HFFc6 (cell line): ENCODE data around the gene HAP1. TPM values are rescaled to one million over a fixed set of nuclear protein-coding genes. Genes with fewer than 3 reads are reported as not detected.

Source experiments
- DNase-seq: peaks from one replicate; pipeline ENCODE4 v3.0.0-alpha.2; 2018
- H3K27ac Mint-ChIP-seq: 2 replicates; pipeline ENCODE4 v1.8.0; 2020; ENCODE audit warnings: mild to moderate bottlenecking, mixed read lengths
- H3K27me3 Mint-ChIP-seq: 2 replicates; pipeline ENCODE4 v1.8.0; 2021; ENCODE audit warnings: mild to moderate bottlenecking, moderate library complexity, mixed read lengths; ENCODE audit not compliant: insufficient read depth
- H3K36me3 Mint-ChIP-seq: 2 replicates; pipeline ENCODE4 v1.8.0; 2021; ENCODE audit warnings: low read depth, mixed read lengths
- H3K4me1 Mint-ChIP-seq: 2 replicates; pipeline ENCODE4 v1.8.0; 2020; ENCODE audit warnings: low read depth, mixed read lengths
- H3K4me3 Mint-ChIP-seq: 2 replicates; pipeline ENCODE4 v1.8.0; 2020; ENCODE audit warnings: mild to moderate bottlenecking, moderate library complexity, mixed read lengths
- H3K9me3 Mint-ChIP-seq: 2 replicates; pipeline ENCODE4 v1.8.0; 2020; ENCODE audit warnings: mild to moderate bottlenecking, mixed read lengths
- total RNA-seq, 6 experiments: library from RNA; stranded (reverse); fragmentation: NEBNext Ultra II Directional; extraction: Animal tissue kit (Norgen Biotek cat#: 25700); gene quantifications; 2 replicates in 1 of 6; 3 replicates in 5 of 6; pipeline ENCODE4 v1.2.3, GENCODE V29; 2021
- TF ChIP-seq, protein P1 (sequence below): fragments of 200-600 bp; sonication (generic); IDR thresholded peaks from 2 replicates; pipeline ENCODE4 v1.5.0; 2021; ENCODE audit warnings: antibody characterized with exemption, mild to moderate bottlenecking

HAP1 gene
- total RNA-seq, 6 experiments from 2014 or later: 0.09 to 0.12 TPM; not detected in 4

- no peaks in the 10 kb centered on the region for H3K4me1 Mint-ChIP-seq
- H3K36me3 Mint-ChIP-seq: no peaks in the 10 kb centered on the region
- H3K27ac Mint-ChIP-seq: no peak overlapping the region
- peaks cover 20% of the 10 kb centered on the region for H3K27me3 Mint-ChIP-seq
- TF ChIP-seq, protein P1, sequence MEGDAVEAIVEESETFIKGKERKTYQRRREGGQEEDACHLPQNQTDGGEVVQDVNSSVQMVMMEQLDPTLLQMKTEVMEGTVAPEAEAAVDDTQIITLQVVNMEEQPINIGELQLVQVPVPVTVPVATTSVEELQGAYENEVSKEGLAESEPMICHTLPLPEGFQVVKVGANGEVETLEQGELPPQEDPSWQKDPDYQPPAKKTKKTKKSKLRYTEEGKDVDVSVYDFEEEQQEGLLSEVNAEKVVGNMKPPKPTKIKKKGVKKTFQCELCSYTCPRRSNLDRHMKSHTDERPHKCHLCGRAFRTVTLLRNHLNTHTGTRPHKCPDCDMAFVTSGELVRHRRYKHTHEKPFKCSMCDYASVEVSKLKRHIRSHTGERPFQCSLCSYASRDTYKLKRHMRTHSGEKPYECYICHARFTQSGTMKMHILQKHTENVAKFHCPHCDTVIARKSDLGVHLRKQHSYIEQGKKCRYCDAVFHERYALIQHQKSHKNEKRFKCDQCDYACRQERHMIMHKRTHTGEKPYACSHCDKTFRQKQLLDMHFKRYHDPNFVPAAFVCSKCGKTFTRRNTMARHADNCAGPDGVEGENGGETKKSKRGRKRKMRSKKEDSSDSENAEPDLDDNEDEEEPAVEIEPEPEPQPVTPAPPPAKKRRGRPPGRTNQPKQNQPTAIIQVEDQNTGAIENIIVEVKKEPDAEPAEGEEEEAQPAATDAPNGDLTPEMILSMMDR: no peak
- no peak overlapping the region for H3K4me3 Mint-ChIP-seq
- no peak for DNase-seq
- no peaks in the 10 kb centered on the region for H3K9me3 Mint-ChIP-seq
Measured at GRCh38 chr17:41750862-41751261, 16.4 kb upstream of the HAP1 start.

DNA sequence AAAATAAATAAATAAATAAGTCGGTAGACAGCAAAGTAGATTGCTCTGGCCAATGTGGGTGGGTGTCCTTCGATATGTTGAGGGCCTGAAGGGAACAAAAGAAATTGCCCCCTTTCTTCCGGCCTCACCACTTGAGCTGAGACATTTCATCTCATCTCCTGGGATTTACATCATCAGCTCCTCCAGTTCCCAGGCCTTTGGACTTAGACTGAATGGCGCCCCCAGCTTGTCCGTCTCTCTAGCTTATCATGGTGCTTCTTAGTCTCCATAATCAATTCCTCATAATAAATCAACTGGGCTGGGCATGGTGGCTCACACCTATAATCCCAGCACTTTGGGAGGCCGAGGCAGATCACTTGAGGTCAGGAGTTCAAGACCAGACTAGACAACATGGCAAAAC, 13.8 kb upstream of the HAP1 start:
- TF ChIP-seq, protein P1: no peak
- Mint-ChIP-seq H3K27ac (no peak overlapping the region), H3K4me3 (no peak overlapping the region), H3K9me3 (no peaks in the 10 kb centered on the region), H3K27me3 (peaks cover 20% of the 10 kb centered on the region), H3K4me1 (no peaks in the 10 kb centered on the region), H3K36me3 (no peaks in the 10 kb centered on the region)
- no peak for DNase-seq

GRCh38 chr17:41741709-41742108, 7.3 kb upstream of the HAP1 start:
- H3K4me3 Mint-ChIP-seq: no peak overlapping the region
- no peaks in the 10 kb centered on the region for H3K9me3 Mint-ChIP-seq
- peaks cover 19% of the 10 kb centered on the region for H3K4me1 Mint-ChIP-seq
- no peak overlapping the region for H3K27ac Mint-ChIP-seq
- H3K36me3 Mint-ChIP-seq: no peaks in the 10 kb centered on the region
- TF ChIP-seq, protein P1: no peak
- peaks cover 19% of the 10 kb centered on the region for H3K27me3 Mint-ChIP-seq
- DNase-seq: no peak

DNA sequence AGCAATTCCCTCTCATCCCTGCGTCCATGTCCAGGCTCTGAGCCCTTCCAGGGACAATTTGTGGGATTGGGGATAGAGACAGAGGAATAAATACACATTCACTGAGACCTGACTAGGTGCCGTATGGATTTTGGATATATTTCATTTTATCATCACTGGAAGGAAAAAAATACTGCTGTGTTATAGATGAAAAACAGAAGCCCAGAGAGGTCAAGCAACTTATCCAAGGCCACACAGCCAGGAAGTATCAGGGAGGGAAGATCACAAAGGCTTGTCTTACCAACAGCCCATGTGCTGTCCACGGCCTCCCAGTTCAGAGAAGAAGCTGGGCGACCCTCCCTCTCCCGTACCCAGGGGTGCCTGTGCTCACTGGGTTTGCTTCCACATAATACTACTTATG, 6.1 kb upstream of the HAP1 start:
- no peak for DNase-seq
- no peaks in the 10 kb centered on the region for H3K36me3 Mint-ChIP-seq
- TF ChIP-seq, protein P1: no peak
- peaks cover 19% of the 10 kb centered on the region for H3K4me1 Mint-ChIP-seq
- H3K9me3 Mint-ChIP-seq: no peaks in the 10 kb centered on the region
- H3K27me3 Mint-ChIP-seq: peaks cover 25% of the 10 kb centered on the region
- no peak overlapping the region for H3K27ac Mint-ChIP-seq
- no peak overlapping the region for H3K4me3 Mint-ChIP-seq

DNA sequence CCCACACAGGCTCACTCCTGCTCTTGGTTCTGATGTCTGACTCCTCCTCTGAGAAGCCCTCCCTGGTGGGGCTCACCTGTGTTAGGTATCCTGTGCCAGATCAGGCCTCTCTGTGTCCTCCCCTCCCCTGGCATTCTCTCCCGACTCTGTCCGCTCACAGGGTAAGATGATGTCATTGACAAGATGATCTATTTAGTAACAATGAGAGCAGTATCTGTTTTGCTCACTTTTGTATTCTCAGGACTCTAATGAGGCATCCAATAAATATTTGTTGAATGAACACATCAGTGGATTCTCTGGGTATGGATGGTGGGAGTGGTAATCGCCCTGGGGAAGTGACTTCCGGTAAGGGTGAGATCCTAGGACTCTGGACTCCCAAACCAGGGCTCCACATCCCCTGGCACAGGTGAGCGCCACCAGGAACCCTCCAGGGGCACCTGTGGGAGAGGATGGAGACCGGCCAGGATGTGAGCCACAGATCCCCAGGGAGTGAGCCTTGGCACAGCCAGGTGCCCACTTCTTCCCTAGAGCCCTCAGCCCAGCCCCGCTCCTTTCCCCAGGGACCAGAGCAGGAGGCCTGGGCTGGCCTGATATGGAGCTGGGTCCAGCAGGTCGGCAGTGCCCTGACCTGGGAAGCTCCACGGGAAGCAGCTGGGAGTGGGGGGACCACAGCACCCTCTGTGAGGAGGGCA, 5.4 kb upstream of the HAP1 start:
- peaks cover 28% of the 10 kb centered on the region for H3K27me3 Mint-ChIP-seq
- TF ChIP-seq, protein P1: no peak
- no peaks in the 10 kb centered on the region for H3K36me3 Mint-ChIP-seq
- DNase-seq: peak; percentile 83
- peaks cover 19% of the 10 kb centered on the region for H3K4me1 Mint-ChIP-seq
- H3K9me3 Mint-ChIP-seq: no peaks in the 10 kb centered on the region
- H3K4me3 Mint-ChIP-seq: peak overlapping the region; percentile 19; the same call in 1 of the 2 replicates
- peak overlapping the region; percentile 88 for H3K27ac Mint-ChIP-seq
